H1 (cell line): ENCODE measurements around the gene LSM2. TPM values are rescaled to one million over a fixed set of nuclear protein-coding genes. Genes with fewer than 3 reads are reported as not detected.
A peak's percentile ranks its signal among the peaks of the same experiment; 100 is the strongest.

ENCODE experiments used
- CTCF ChIA-PET: fragments of 300-600 bp; sonication (Branson Sonifier 250); formaldehyde crosslinking; loops from one replicate; lab custom pipeline; 2021; ENCODE audit not compliant: partially characterized antibody; lab: Charles Lee
- POLR2A ChIA-PET: fragments of 300-600 bp; sonication (Branson Sonifier 250); formaldehyde crosslinking; loops from one replicate; lab custom pipeline; 2021; ENCODE audit warnings: inconsistent platforms; ENCODE audit not compliant: partially characterized antibody; lab: Charles Lee
- DNase-seq, 2 experiments: peaks; one replicate each; pipeline versions ENCODE4 v3.0.0 to v3.0.0-alpha.2; 2010 to 2022; ENCODE audit warnings: low spot score in 2 of 2, low read depth in 1 of 2, mixed read lengths in 1 of 2
- FAIRE-seq: peaks from 2 replicates; lab custom pipeline; 2011; peaks lifted over from hg19 to GRCh38; lab: Jason Lieb, UNC
- H2AFZ ChIP-seq: 2 replicates; pipeline ENCODE4 v1.8.1; 2012; ENCODE audit warnings: low read length, inconsistent platforms
- H2AK5ac ChIP-seq: 2 replicates; pipeline ENCODE4 v1.6.1; 2013; ENCODE audit warnings: low read depth, low read length
- H2BK120ac ChIP-seq: replicated peaks from 2 replicates; pipeline ENCODE3; 2013; ENCODE audit warnings: low read depth, low read length, inconsistent platforms
- H2BK12ac ChIP-seq: 2 replicates; pipeline ENCODE4 v1.6.1; 2013; ENCODE audit warnings: low read depth, low read length
- H2BK15ac ChIP-seq: 2 replicates; pipeline ENCODE4 v1.6.1; 2013; ENCODE audit warnings: low read length
- H2BK20ac ChIP-seq: 2 replicates; pipeline ENCODE4 v1.6.1; 2013; ENCODE audit warnings: low read length
- H2BK5ac ChIP-seq: 2 replicates; pipeline ENCODE4 v1.6.1; 2013; ENCODE audit warnings: low read depth, low read length
- H3K14ac ChIP-seq: 2 replicates; pipeline ENCODE4 v1.6.1; 2013; ENCODE audit warnings: inconsistent platforms; ENCODE audit not compliant: insufficient read length
- H3K18ac ChIP-seq: 2 replicates; pipeline ENCODE4 v1.6.1; 2013; ENCODE audit warnings: low read length; ENCODE audit errors: extremely low read depth
- H3K23ac ChIP-seq: 2 replicates; pipeline ENCODE4 v1.6.1; 2013; ENCODE audit warnings: inconsistent platforms; ENCODE audit not compliant: insufficient read length
- H3K23me2 ChIP-seq: 2 replicates; pipeline ENCODE4 v1.6.1; 2013; ENCODE audit warnings: low read depth, low read length
- H3K27ac ChIP-seq: 2 replicates; pipeline ENCODE4 v1.6.1; 2011; ENCODE audit warnings: low read depth, low read length, inconsistent platforms
- H3K27me3 ChIP-seq, 4 experiments: replicated peaks in 1 of 4; 1 replicate in 1 of 4; 2 replicates in 3 of 4; pipeline versions ENCODE4 v1.6.1 to v1.8.1; 2011 to 2013; ENCODE audit warnings: low read length in 3 of 4, mild to moderate bottlenecking in 3 of 4, inconsistent platforms in 2 of 4, mixed read lengths in 2 of 4, moderate library complexity in 1 of 4; ENCODE audit not compliant: control insufficient read depth in 3 of 4, insufficient read depth in 3 of 4; ENCODE audit errors: extremely low read depth in 1 of 4
- H3K36me3 ChIP-seq, 4 experiments: 2 replicates each; pipeline versions ENCODE4 v1.6.1 to v1.8.1; 2011 to 2013; ENCODE audit warnings: mild to moderate bottlenecking in 4 of 4, low read length in 3 of 4, moderate library complexity in 2 of 4, control low read depth in 1 of 4, inconsistent platforms in 1 of 4; ENCODE audit not compliant: insufficient read depth in 4 of 4, control insufficient read depth in 2 of 4
- H3K4ac ChIP-seq: replicated peaks from 2 replicates; pipeline ENCODE3; 2013; ENCODE audit warnings: low read length, low read depth, mixed read lengths, inconsistent platforms; ENCODE audit not compliant: insufficient read length
- H3K4me1 ChIP-seq, 4 experiments: replicated peaks in 1 of 4; 1 replicate in 1 of 4; 2 replicates in 3 of 4; pipeline versions ENCODE4 v1.6.1 to v1.8.1; 2011 to 2013; ENCODE audit warnings: low read length in 3 of 4, inconsistent platforms in 2 of 4, mixed read lengths in 1 of 4; ENCODE audit not compliant: insufficient read depth in 4 of 4, control insufficient read depth in 3 of 4
- H3K4me2 ChIP-seq, 2 experiments: 2 replicates each; pipeline versions ENCODE4 v1.6.1 to v1.8.1; 2011 to 2013; ENCODE audit warnings: low read depth in 2 of 2, low read length in 2 of 2, control low read depth in 1 of 2, inconsistent platforms in 1 of 2, mild to moderate bottlenecking in 1 of 2; ENCODE audit not compliant: insufficient read depth in 1 of 2
- H3K4me3 ChIP-seq, 4 experiments: fragments of 200-600, 300-600 bp in 1 of 4; sonication (generic), shearing (Covaris generic), sonication (Bioruptor Twin) in 1 of 4; 2 replicates each; pipeline versions ENCODE4 v1.5.1 to v1.8.1; 2011 to 2016; ENCODE audit warnings: low read length in 4 of 4, low read depth in 3 of 4, control low read depth in 2 of 4, inconsistent platforms in 2 of 4, mild to moderate bottlenecking in 2 of 4, mixed read lengths in 1 of 4, moderate library complexity in 1 of 4; ENCODE audit not compliant: insufficient read depth in 2 of 4; ENCODE audit errors: extremely low read depth in 1 of 4
- H3K56ac ChIP-seq: replicated peaks from 2 replicates; pipeline ENCODE3; 2013; ENCODE audit warnings: low read depth, mild to moderate bottlenecking, mixed read lengths, low read length, inconsistent platforms; ENCODE audit not compliant: insufficient read length
- H3K79me1 ChIP-seq: 2 replicates; pipeline ENCODE4 v1.6.1; 2013; ENCODE audit warnings: low read depth, low read length, control low read depth
- H3K79me2 ChIP-seq, 2 experiments: 2 replicates each; pipeline versions ENCODE4 v1.6.1 to v1.8.1; 2012 to 2013; ENCODE audit warnings: low read length in 2 of 2, mild to moderate bottlenecking in 2 of 2, inconsistent platforms in 1 of 2; ENCODE audit not compliant: insufficient read depth in 2 of 2, control insufficient read depth in 1 of 2
- H3K9ac ChIP-seq, 4 experiments: replicated peaks in 1 of 4; 1 replicate in 1 of 4; 2 replicates in 3 of 4; pipeline versions ENCODE4 v1.6.1 to v1.8.1; 2011 to 2013; ENCODE audit warnings: low read depth in 3 of 4, low read length in 3 of 4, control low read depth in 2 of 4, mild to moderate bottlenecking in 2 of 4, moderate library complexity in 2 of 4, inconsistent platforms in 1 of 4; ENCODE audit errors: extremely low read depth in 1 of 4
- H3K9me3 ChIP-seq, 2 experiments: 2 replicates each; pipeline versions ENCODE4 v1.6.1 to v1.8.1; 2012 to 2013; ENCODE audit warnings: mild to moderate bottlenecking in 2 of 2, moderate library complexity in 2 of 2, control low read depth in 1 of 2, inconsistent platforms in 1 of 2, low read depth in 1 of 2, low read length in 1 of 2, mixed read lengths in 1 of 2; ENCODE audit not compliant: insufficient read depth in 2 of 2
- H4K20me1 ChIP-seq, 2 experiments: replicated peaks in 1 of 2; 2 replicates each; pipeline versions ENCODE3 to v1.8.1; 2011 to 2013; ENCODE audit warnings: inconsistent platforms in 2 of 2, low read length in 2 of 2, mild to moderate bottlenecking in 1 of 2; ENCODE audit not compliant: insufficient read depth in 2 of 2, control insufficient read depth in 1 of 2
- H4K5ac ChIP-seq: 2 replicates; pipeline ENCODE4 v1.6.1; 2013; ENCODE audit warnings: low read length, low read depth, mixed read lengths, inconsistent platforms; ENCODE audit not compliant: insufficient read length
- H4K8ac ChIP-seq: 2 replicates; pipeline ENCODE4 v1.8.0; 2013; ENCODE audit warnings: mild to moderate bottlenecking, moderate library complexity, low read length, inconsistent platforms; ENCODE audit not compliant: insufficient read depth; ENCODE audit errors: extremely low read depth
- H4K91ac ChIP-seq: replicated peaks from 2 replicates; pipeline ENCODE3; 2013; ENCODE audit warnings: low read length, mixed read lengths, inconsistent platforms; ENCODE audit not compliant: insufficient read length
- KDM5A ChIP-seq: fragments of 200-600 bp; IDR thresholded peaks from 2 replicates; pipeline ENCODE4 v1.7.1; 2012; ENCODE audit warnings: mild to moderate bottlenecking, low read length, inconsistent platforms, mixed read lengths
- WGBS, 2 experiments: shearing (Covaris generic) in 1 of 2; methylation state at CpG; one replicate each; pipeline versions ENCODE4 v1.1.6 to v1.1.7; 2013 to 2015; ENCODE audit warnings: low lambda C conversion rate in 2 of 2, mixed read lengths in 2 of 2, inconsistent platforms in 1 of 2, low coverage in 1 of 2, missing lambda C conversion rate in 1 of 2; ENCODE audit not compliant: insufficient replicate concordance in 2 of 2, insufficient coverage in 1 of 2, insufficient read length in 1 of 2; ENCODE audit errors: extremely low coverage in 1 of 2, missing lambda C conversion rate in 1 of 2; 5-methylcytosine and 5-hydroxymethylcytosine counted together
- polyA plus RNA-seq, 7 experiments: library from polyadenylated mRNA; depleted of rRNA in 3 of 7; stranded (reverse) in 5 of 7; unstranded in 2 of 7; fragments of >200 nt in 5 of 7; fragments of 200-250 nt in 2 of 7; gene quantifications; 1 replicate in 5 of 7; 2 replicates in 1 of 7; 4 replicates in 1 of 7; pipeline versions ENCODE4 v1.2.1 to v1.2.3, GENCODE V29; 2011 to 2013; ENCODE audit warnings: missing spikeins in 2 of 7, mixed read lengths in 2 of 7
- total RNA-seq: library from RNA; stranded (reverse); fragmentation: NEBNext Ultra II Directional; extraction: Animal tissue kit (Norgen Biotek cat#: 25700); gene quantifications from 2 replicates; pipeline ENCODE4 v1.2.1, GENCODE V29; 2021

Gene LSM2
- total and polyA plus RNA-seq, 2 of the 8 experiments (the other 6 are each of a cell fraction or from before 2014, with no cell fraction given): 127 to 168 TPM

DNA sequence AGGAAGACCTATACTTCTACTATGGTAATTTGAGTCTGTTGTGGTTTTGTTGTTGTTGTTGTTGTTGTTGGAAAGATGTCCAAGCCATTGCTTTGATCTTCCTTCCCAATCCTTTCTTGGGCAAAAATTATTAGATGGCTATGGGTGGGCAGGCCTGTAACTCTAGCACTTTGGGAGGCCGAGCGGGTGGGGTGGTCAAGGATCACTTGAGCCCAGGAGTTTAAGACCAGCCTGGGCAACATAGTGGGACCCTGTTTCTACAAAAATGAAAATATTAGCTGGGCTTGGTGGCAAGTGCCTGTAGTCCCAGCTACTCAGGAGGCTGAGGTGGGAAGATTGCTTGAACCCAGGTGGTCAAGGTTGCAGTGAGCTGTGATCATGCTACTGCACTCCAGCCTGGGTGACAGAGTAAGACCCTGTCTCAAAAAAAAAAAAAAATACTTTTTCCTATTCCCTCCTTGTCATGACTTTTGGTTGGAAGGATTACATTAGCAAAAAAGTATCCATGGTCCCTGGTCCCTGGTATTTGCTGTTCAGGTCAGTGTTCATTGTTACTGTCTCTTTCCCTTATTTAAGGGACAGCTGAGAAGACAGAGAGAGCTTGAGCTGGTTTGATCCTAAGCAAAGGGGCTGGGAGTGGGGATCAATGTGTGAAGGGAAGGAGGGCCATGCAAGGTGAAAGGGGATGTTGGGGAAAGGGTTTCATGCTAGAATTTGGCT lies 44.2 kb upstream of the LSM2 start:
- Histone ChIP-seq H3K4me3 (no peak overlapping the region), H4K8ac (no peak overlapping the region), H3K56ac (no peak overlapping the region), H3K14ac (no peak overlapping the region), H3K9ac (peak overlapping the region in 1 of 4 experiments; percentile 18; a peak in 1 of 7 replicates), H2BK120ac (no peak overlapping the region), H3K27me3 (no peaks in the 10 kb centered on the region), H3K23ac (no peak overlapping the region), H3K36me3 (peaks cover 0 to 4% (median 0%) of the 10 kb centered on the region in 4 experiments; a peak in 2 of 8 replicates), H2BK15ac (no peak overlapping the region), H2BK12ac (no peak overlapping the region), H4K91ac (no peak overlapping the region), H2BK20ac (no peak overlapping the region), H2AFZ (no peak overlapping the region), H3K4ac (no peak overlapping the region), H3K23me2 (no peaks in the 10 kb centered on the region), H3K79me2 (no peaks in the 10 kb centered on the region), H3K18ac (no peak overlapping the region), H3K79me1 (no peaks in the 10 kb centered on the region), H4K5ac (no peak overlapping the region), H3K4me1 (no peaks in the 10 kb centered on the region), H4K20me1 (no peaks in the 10 kb centered on the region), H3K27ac (no peak overlapping the region), H2BK5ac (no peak overlapping the region), H3K9me3 (peaks cover 6 to 7% of the 10 kb centered on the region in 2 experiments; a peak in 1 of 4 replicates), H2AK5ac (no peak overlapping the region), H3K4me2 (no peak overlapping the region; a peak in 1 of 4 replicates)
- ChIA-PET POLR2A (interaction anchor here (0.6 to 12.6 kb wide), 5 partner anchors 10 to 703 kb away, joined by 3 to 189 read pairs (median 3); partner anchors contain the start of gene NEU1), CTCF (interaction anchor here (0.6 to 1.3 kb wide), 4 partner anchors 12 to 558 kb away, joined by 3 to 5 read pairs (median 4); no protein-coding TSS in a partner anchor)
- TF ChIP-seq KDM5A: no peak
- FAIRE-seq (no peak), DNase-seq (no peak)
- WGBS, 2 experiments: 97% methylated on average over 2 of the region's 2 CpGs; no CpG with 5 or more reads in 1 of the 2 experiments
